ENCODE measurements around the gene GALNTL6.

DNA sequence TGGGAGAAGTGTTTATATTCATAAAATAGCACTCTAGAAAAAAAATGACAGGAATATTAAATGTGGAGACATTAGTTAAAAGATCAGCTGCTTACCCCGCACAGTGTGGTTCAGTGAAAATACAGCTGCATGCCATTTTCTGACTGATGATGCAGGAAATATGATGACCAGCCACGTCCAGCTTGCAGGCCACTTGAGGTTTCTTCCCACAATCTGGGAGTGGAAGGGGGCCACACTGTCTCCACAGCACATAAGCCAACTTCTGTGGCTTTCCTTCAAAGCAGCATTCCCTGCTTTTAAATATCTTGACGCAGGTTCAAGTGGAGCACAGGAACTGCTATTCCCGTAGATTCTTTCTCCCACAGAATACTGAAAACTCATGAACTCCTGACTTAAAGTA, 1182.0 kb downstream of the GALNTL6 start:
- TF ChIP-seq YY1 (IDR thresholded peaks at IDR 0.05; ENCODE audit: insufficient read depth, insufficient read length) (no peak), ZNF274 (IDR thresholded peaks at IDR 0.05; ENCODE audit: low read depth, low read length) (no peak), SUZ12 (IDR thresholded peaks at IDR 0.05; ENCODE audit: extremely low read depth, insufficient read depth, insufficient read length) (no peak)
